GM23248 (cell line): Measurements from ENCODE around the gene DKKL1.

ENCODE experiments used
- EZH2 ChIP-seq: fragments of 200-600 bp; sonication (generic); IDR thresholded peaks from 2 replicates; pipeline ENCODE4 v1.6.1; 2018; ENCODE audit warnings: antibody characterized with exemption, mild to moderate bottlenecking; ENCODE audit not compliant: insufficient read depth, poor library complexity, severe bottlenecking
- EZH2phosphoT487 ChIP-seq: fragments of 200-600 bp; sonication (generic); IDR thresholded peaks from 2 replicates; pipeline ENCODE4 v1.6.1; 2018; ENCODE audit warnings: antibody characterized with exemption, moderate library complexity, mild to moderate bottlenecking, low read depth; ENCODE audit not compliant: insufficient read depth

DNA sequence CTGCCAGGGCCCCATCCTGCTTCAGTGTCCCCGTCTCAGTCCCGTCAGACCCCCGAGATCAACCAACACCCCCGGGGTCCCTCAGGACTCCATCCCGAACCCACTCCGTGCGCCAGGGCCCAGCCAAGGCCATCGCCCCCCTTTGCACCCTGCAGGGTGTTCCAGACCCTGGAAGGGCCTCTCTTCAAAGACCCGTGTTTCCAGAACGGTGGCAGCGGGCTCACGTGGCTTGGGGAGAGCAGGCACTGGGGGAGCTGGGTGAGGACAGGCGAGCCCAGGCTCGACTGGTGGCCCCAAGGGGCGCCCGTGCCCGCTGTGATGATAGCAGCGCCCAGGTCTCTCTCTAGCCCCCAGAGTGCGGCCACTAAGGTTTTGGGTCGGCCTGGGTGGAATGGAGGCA lies 25.7 kb downstream of the DKKL1 start:
- no peak for TF ChIP-seq EZH2
- TF ChIP-seq EZH2phosphoT487, result no peak
